Islet of Langerhans (tissue), 1 donor: ENCODE data around the gene IGF2BP1.
"Not testable (repeated sequence)": the region's sequence is repeated elsewhere in the genome, so short reads cannot be mapped to it uniquely, and the experiment has no call there.

Experiments
- FAIRE-seq: peaks from one replicate; lab custom pipeline; 2011; peaks lifted over from hg19 to GRCh38; lab: Jason Lieb, UNC

IGF2BP1 gene

DNA sequence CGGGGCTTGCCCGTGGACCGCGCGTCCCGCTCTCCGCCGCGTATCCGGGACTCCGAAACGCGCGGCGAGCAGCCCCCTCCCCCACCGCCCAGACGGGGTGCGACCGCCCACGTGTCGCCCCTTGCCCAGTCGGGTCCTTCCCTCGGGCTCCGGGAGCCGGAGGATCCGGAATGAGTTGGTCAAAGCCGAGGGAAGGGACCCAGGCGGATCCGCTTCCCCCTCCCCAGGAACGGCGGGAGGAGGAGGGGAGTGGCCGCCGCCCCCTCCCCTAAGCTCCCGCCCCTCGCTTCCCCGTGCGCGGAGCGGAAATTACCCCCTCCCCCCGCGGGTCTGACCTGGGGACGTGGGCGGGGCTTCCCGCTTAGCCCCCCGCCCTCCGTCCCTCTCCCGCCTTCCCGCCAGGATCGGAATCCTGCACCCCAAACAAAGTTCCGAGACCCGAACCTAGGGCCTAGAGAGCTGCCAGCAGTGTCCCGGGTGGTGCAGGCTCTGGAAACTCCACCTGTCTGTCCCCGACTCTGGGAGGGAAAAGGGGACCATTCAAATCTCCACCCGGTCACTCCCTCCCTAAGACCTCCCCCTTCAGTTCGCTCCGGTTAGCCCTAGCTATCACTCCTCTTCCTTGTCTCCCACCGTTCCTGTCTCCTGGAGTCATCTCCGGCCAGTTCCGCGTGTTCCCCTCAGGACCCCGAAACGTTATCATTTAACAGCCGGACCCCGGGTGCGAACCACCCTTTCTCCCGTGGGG lies 1.0 kb upstream of the IGF2BP1 start:
- FAIRE-seq: no peak

DNA sequence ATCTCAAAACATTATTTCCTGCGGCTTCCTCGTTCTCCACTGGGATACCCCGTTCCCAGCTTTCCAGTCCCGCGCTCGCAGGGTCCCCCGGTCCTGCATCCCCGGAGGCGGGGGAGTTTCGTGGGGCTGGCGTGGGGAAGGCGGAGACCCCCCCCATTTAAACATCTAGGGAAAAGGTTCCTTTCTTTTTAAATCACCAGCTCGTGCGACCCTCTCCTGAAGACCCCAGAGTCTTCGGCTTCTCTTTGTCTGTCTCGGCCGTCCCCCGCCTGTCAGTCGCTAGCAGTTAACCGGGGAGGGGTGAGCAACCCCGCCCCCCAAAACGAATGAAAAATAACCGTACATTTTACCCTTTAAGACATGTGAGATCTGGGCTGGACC lies 473 bp upstream of the IGF2BP1 start:
- FAIRE-seq: no peak

DNA sequence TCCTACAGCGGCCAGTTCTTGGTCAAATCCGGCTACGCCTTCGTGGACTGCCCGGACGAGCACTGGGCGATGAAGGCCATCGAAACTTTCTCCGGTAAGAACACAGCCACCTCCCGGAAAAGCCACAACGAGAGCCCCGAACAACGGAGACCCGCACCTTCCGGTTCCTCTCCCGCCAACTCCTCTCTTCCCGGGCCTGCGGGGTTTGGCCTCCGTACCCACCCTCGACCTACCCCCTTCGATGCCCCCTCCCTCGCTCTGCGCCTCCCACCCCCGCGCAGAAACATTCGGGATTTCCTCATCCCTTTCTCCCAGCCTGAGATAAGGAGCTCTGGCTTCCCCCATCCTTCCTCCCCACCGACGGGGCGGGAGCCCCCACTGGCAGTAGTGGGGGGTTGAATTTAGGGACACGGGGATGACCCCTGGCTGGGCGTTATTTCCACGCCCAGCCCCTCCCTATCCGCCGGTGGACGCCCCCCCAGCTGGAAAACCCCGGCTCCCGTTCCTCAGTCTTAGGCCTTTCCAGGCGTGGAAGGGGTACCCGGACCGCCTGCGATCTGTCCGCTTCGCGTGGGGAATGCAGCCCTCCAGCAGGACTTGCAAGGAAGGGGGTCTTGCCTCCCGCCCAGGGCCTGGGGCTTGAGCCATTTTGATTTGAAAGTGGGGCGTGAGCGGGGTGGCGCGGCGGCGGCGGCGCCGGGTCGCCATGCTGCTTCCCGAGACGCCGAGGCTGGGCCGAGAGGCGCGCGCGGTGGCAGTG lies 822 bp downstream of the IGF2BP1 start:
- FAIRE-seq: no peak

DNA sequence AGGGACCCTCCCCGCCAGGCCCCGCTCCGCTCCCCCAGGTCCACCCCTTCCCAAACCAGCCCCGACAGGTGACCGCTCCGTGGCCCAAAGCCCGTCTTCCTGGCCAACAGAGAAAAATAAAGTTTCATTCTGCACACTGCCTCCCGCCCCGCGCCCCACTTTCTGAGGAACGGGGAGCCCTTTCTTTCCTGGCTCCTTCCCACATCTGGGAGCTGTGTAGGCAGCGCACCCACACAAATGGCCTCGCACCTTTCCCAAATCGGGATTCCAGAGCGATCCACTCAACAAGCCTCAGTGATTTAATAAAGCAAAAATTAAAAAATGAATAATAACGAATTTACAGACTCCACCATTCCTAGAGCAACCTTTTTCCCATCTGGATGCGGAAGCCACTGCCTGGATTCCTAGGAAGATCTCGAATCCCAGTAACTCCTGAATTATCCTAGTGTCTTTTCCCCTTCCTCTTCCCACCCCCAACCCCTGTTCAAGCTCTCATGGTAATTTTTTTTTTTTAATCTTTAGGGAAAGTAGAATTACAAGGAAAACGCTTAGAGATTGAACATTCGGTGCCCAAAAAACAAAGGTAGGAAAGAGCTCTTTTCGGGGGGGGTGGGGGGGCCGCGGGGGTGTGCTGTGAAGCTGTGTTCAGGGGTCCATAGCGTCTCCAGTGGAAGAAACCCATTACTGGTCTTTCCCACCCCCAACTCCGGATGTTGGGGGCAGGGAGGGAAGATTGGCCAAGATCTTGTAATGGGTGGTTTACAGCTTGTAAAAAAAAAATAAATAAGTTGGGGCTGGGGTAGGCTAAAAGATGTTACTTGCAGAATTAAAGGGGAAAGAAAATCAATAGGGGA lies 1.6 kb downstream of the IGF2BP1 start:
- no peak for FAIRE-seq

- no peak for FAIRE-seq
Observed at GRCh38 chr17:49000943-49001342, 3.8 kb downstream of the IGF2BP1 start.

GRCh38 chr17:49001671-49002070 lies 4.5 kb downstream of the IGF2BP1 start:
- no peak for FAIRE-seq

DNA sequence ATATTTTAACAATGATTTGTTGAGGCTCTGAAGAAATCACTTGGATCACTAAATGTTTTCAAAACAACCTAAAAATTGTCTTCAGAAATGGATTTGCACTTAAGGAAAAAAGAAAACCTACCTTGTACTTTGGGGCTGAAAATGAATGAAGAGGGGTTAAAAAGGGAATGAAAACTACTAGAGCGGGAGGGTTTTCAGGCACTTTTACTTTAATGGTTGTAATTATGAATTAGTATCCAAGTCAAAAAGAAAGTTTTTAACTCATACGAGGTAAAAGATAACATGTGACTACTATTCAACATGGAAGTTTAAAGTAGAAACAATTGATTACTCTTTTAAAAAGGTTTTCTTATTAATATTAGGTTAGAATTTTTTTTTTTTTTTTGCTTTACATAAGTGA lies 5.1 kb downstream of the IGF2BP1 start:
- FAIRE-seq: no peak

DNA sequence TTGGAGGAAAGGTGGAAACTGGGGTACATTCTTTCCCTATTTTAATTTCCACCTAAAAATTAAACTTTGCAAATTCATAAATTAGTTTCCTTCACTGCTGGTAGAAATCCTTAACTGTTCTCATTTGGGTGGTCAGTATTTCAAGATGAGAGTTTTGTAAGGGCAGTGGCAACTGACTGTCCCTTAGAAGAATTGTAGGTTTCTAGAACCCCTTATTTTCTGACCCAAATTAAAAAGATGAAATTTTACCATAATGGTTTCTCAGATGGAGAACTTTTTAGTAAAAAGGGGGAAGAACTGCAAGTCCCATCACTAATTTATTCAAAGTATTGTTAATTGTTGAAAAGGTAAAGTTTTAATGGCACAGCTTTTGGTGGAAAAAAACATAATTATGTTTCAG lies 5.6 kb downstream of the IGF2BP1 start:
- FAIRE-seq: no peak

DNA sequence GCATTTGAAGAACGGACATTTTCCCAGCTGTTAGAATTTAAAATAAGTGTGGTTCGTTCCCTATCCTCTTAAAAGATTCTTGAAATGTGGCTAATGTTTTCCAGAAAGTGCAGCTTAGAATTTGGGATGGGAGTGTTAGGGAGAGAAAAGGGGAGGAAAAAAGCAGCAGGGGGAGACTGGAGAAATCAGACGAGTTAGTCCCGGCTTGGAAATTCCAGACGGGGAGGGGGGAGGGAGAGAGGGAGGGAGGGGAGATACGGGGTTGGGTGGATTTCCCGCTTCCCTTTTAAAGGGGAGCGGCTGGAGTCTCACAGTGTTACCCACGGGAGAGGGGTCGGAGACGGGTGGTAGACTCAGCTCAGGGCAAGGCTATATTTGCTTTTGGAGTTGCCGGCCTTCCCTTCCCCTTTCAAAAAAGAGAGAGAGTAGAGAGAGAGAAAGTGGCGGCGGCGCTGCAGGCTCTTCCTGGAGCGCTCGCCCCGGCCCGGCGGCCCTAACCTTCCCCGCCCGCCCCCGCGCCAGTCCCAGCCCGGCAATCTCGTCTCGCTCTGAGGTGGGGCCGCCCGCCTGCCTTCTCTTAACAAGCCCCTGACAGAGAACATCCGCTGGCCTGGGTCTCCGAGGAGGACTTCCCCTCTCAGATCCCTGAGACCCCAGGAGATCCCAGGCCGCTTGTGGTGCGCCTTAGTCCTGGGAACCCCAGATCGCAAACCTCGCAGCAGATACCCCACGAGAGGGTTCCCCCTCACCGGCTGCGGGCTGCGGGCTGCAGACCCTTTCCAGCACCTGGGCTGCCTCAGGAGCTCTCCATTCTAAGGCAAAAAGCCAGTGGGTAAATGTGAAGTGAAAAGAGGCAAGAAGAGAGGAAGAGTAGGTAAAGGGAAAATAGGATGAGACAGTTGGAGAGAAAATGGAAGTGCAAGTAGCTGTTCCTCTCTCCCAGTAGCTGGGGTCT lies 6.6 kb downstream of the IGF2BP1 start:
- FAIRE-seq: no peak

DNA sequence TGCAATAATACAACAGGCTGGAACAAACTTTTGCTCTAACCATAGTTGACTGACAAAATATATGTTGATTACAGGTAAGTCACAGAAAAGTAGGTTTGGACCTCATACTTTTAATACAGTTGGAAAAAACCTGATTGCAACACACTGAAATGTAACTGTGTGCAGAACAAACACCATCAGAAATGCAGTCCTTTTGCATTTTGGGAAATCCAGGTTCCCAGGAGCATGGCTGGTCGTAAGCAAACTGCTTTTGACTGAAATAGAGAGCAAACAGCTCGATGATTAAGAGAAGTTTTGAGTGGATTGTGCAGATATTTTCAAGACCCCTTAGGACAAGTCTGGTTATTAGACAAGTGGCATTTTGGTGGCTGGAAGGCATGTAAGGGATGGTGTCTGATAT lies 8.0 kb downstream of the IGF2BP1 start:
- no peak for FAIRE-seq

DNA sequence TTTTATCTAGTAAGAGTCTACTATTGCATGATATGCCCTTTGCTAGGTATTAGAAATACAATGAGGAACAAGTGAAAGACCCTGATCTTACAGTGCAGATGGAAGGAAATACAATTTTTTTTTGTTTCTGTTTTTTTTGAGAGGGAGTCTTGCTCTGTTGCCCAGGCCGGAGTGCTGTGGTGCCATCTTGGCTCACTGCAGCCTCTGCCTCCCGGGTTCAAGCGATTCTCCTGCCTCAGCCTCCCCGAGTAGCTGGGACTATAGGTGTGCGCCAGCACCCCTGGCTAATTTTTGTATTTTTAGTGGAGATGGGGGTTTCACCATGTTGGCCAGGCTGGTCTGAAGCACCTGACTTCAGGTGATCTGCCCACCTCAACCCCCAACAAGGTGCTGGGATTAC lies 11.7 kb downstream of the IGF2BP1 start:
- not testable (repeated sequence) for FAIRE-seq

GRCh38 chr17:49012769-49013255 lies 15.6 kb downstream of the IGF2BP1 start:
- FAIRE-seq: no peak

GRCh38 chr17:49013311-49014213 lies 16.4 kb downstream of the IGF2BP1 start:
- no peak for FAIRE-seq

GRCh38 chr17:49015179-49015923 lies 18.2 kb downstream of the IGF2BP1 start:
- no peak for FAIRE-seq

DNA sequence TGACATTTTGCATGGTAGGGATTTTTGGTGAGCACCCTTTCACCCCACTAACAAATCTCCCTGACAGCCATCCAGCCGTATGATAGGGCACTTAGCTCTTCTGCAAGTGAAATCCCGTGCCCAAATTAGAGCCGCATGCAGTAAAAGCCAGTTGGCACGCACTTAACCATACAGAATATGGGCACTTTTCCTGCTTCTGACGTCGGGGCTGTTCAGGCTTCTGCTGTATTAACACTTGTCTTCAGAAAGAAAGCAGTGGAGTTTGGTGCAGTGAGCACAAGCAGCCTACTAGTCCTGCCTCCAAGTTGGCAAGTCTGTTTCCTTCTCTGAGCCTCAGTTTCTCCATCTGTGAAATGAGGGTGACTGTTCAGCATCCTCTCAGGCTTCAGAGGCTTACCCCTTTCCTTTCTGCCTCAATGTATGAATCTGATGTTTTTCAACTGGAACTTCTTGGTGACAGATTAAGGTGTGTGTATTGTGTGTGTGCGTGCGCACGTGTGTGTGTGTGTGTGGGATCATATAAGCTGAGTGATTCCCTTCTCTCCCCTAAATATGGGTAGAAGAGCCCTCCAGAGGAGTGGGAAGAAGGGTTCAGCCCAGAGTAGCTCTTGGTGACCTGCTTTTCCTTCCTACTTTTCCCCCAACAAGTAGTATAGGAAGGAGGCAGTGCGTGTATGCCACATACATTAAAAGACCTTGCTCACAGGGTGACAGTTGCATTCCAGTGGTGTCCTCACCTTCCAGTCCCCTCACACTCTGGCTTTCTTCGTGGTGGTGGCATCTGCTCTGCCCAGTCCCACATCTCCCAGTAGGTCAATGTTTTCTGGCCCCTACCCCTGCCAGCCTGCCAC lies 19.0 kb downstream of the IGF2BP1 start:
- no peak for FAIRE-seq

DNA sequence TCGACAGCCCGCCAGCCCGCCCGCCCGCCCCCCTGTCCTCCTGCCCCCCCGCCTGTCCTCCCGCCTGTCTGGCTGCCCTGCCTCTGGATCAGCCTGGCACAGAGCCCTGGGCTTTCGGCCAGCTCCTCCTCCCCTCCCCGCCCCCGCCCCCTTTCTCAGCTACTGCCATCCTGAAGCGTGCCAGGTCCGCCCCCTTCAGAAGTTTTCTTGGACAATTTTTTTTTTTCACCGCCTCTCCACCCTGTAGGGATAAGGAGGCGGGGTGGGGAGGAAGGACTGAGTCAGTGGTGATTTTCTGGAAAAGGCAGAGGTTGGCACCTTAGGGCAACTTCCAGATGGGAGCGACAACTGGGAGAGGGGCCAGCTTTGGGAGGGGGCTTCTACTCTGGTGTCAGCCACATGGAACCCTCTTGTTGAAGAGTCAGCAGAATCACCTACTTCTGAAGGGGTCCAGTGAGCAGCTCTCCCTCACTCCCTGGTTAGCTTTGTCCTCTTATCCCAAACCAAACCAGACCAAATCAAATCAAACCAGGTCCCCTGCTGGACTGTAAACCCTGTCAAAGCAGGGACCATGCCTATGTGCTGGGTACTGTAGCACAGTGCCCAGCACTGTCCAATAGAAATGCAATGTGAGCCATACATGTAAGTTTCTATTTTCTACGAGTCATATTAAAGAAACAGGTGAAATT lies 19.7 kb downstream of the IGF2BP1 start:
- no peak for FAIRE-seq

DNA sequence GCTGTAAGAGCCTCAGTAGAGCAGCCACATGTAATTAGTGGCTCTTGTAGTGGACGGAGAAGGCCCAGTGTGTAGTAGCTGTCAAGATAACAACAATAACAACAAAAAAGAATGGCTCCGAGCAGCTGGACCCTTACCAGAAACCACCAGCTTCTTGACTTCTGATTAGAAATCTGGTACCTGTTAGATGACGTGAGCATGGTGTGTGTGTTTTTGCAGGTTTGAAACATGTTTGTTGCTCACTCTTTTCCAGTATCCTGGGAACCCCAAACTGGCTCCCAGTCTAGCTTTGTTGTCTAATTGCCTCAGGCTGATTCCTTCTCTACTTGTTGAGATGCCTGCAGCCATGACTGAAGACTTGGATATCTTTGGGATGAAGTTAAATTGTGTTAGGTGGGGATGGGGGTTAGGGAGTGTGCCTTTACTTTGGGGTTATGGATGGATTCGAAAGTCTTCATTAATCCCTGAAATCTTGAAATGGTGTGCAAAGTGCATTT lies 21.0 kb downstream of the IGF2BP1 start:
- no peak for FAIRE-seq

- no peak for FAIRE-seq
Observed at GRCh38 chr17:49018748-49019147, 21.6 kb downstream of the IGF2BP1 start.
